Pons (tissue), 1 donor: ENCODE data around the gene TYK2.

Source experiments
- DNase-seq: peaks from one replicate; pipeline ENCODE4 v3.0.0-alpha.2; 2016; ENCODE audit warnings: low spot score

TYK2 gene

DNA sequence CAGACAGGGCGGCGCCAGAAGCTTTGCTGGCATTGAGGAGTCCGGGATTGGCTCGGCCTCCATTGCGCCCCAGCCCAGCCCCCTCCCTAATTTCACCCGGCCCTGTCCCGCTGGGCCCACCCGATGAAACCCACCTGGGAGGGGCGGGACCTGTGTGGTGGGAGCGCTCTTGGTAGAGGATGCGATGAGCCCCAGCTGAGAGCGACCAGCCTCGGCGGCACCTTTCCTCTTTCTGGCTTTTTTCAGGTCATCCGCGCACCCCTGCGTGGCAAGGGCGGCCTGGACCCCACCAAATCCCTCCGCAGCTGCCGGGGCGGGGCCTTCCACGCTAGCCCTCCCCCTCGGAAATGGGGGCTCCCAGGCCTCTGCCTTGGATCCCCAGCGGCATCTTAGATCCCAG lies 70.9 kb downstream of the TYK2 start, which contains the start of gene ZGLP1:
Gene ZGLP1 (minus strand): TSS at position 393 of the 400 bp plus-strand sequence.
- no peak for DNase-seq

DNA sequence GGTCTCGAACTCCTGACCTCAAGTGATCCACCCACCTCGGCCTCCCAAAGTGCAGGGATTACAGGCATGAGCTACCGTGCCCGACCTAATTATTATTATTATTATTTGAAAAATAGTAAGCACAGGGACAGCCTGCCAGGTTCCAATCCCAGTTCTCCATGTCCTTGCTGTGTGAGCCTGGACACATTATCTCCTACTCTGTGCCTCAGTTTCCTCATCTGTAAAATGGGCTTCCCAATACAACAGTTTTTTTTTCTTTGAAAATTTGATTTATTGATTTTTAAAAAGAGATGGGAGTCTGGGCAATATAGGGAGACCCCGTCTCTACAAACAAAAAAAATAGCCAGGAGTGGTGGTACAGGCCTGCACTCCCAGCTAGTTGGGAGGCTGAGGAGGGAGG lies 74.0 kb downstream of the TYK2 start:
- no peak for DNase-seq

DNA sequence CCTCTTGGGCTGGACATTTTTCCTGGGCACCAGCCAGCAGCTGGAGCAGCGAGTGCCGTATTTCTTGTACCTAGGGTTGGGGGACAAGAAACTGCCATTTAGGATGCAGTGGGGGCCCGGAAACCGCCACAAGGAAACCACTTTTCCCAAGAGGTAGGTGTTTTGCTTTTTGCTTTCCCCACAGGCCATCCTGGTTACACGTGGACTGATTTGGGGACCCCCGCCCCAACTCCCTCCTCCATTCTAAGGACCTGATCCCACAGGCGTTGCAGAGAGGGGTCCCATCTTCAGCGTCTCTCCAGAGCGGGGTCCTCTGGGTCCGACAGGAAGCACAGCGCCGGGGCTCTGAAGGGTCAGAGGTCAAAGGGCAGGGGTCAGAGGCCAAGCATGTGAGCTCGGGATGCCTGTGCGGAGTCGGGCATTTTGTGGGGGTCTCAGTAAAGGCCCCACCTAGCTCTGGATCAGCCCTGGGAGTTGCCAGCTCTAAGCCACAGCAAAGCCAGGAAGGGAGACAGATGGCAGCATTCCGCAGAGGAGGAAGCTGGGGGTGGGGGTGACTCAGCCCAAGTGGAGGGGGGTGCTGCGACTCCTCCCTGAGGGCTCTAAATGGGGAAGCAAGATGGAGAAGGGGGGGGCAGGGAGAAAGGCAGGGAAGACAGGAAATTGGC lies 75.1 kb downstream of the TYK2 start:
- peak; percentile 37 for DNase-seq
